HL-60/S4 (cell line): ENCODE data around the gene CFAP65.

Experiments used
- in situ Hi-C: fragments of 300-500 bp; cut with MboI; formaldehyde crosslinking; loops from 2 replicates; pipeline ENCODE4 v1.14.3; 2022; ENCODE audit warnings: low sequenced_read_pairs

The CFAP65 gene, protein sequence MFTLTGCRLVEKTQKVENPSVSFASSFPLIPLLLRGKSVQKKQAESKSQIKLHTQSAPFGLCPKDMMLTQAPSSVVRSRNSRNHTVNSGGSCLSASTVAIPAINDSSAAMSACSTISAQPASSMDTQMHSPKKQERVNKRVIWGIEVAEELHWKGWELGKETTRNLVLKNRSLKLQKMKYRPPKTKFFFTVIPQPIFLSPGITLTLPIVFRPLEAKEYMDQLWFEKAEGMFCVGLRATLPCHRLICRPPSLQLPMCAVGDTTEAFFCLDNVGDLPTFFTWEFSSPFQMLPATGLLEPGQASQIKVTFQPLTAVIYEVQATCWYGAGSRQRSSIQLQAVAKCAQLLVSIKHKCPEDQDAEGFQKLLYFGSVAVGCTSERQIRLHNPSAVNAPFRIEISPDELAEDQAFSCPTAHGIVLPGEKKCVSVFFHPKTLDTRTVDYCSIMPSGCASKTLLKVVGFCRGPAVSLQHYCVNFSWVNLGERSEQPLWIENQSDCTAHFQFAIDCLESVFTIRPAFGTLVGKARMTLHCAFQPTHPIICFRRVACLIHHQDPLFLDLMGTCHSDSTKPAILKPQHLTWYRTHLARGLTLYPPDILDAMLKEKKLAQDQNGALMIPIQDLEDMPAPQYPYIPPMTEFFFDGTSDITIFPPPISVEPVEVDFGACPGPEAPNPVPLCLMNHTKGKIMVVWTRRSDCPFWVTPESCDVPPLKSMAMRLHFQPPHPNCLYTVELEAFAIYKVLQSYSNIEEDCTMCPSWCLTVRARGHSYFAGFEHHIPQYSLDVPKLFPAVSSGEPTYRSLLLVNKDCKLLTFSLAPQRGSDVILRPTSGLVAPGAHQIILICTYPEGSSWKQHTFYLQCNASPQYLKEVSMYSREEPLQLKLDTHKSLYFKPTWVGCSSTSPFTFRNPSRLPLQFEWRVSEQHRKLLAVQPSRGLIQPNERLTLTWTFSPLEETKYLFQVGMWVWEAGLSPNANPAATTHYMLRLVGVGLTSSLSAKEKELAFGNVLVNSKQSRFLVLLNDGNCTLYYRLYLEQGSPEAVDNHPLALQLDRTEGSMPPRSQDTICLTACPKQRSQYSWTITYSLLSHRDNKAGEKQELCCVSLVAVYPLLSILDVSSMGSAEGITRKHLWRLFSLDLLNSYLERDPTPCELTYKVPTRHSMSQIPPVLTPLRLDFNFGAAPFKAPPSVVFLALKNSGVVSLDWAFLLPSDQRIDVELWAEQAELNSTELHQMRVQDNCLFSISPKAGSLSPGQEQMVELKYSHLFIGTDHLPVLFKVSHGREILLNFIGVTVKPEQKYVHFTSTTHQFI (N-terminal part only)

DNA sequence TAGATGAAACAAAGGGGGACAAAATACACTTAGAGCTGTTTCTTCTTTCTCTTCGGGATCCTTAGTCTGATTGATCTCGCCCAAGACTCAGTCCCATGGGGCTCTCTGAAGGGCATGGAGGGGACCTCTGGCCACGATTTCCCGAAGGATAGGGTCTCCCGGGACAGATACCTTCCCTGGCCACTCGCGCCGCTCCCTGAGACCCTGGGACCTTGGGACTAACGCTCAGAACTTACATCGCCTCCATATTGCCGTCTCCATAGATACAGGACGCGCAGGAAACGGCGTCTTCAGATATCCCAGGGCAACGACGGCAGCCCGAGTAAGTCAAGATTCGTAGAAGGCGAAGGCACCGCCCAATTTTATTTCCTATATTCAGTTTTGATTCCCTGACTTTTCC is at the start of gene CFAP65:
CFAP65 (minus strand) TSS at position 265 of the 400 bp plus-strand sequence. CDS start 2,468 bp downstream, outside the sequence.
- in situ Hi-C loops, result no loop called here

DNA sequence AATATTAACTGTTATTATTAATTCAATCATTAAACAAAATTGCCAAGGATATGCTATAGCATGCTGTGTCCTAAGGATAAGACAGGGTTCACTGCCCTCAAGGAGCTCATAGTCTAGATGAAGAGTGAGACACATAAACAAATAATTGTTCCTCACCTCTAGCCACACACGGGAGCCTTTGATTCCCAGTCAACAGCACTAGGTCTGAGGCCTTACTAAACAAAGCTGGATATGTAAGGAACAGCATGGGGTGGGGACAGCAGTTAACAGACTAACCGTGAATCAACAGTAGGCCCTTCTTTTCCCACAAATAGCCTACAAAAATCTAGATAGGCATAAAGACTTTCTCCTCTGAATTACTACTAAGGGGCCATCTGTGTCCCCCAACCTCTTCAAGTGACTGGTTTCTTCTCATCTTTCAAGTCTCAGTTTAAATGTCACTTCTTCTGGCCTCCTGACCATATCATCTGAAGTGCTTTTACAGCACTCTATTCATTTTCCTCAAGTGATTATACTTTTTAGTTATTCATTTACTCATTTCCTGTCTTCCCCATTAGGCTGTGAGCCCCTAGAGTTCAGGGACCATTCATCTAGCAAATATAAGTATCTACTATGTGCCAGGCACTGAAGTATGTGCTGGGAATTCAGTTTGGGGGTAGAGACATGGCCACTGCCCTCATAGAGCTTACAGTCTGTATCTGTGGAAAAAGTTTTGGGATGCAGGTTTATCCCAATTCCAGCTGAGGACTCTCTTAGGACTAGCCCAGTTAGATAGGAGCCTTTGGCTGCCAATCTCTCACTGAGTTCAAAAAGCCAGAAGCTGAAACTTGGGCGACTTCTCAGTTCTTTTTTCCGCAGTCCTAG is 49.4 kb upstream of the CFAP65 start:
- in situ Hi-C loops, result no loop called here

DNA sequence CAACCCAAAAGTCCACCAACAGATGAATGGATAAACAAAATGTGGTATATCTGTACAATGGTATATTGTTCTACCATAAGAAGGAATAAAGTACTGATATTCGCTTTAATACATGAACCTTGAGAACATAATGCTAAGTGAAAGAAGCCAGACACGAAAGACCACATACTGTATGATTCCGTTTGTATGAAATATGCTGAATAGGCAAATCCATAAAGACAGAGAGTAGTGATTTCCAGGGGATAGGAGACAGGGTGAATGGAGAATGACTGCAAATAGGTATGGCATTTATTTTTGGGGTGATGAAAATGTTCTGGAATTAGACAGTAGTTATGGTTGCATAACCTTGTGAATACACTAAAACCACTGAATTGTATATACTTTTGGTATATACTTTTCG is 48.0 kb upstream of the CFAP65 start:
- in situ Hi-C loops, result no loop called here

DNA sequence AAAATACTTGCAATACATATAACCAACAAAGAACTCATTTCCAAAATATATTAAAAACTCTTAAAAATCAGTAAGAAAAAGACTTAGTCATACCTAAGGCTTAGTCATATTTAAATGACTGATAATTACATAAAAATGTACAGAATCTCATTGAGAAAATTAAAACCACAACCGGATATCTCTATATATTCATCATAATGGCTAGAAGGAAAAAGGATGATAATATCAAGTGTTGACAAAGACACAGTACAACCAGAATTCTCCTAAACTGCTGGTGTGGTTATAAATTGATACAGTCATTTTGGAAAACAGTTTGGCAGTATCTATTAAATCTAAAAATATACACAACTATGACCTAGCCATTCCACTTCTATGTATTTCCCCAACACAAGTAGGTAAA is 46.5 kb upstream of the CFAP65 start:
- in situ Hi-C loops, result no loop called here

DNA sequence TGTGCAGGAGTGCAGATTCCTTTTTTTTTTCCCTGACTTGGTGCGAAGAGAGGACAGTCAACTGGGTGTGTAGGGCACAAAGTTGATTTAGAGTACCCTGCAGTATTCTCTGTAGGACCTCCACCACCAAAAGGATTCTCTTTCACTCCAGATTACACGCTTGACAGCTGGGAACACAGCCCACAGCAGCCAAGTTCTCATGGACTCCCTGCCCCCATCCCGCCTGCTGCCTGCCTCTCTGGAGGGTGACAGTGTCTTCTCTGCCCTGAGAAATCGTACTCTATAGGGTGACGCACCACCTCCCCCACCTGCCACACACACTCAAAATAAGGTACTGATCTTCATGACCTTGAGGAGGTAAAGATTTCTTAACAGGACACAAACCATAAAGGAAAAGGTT is 46.0 kb upstream of the CFAP65 start:
- in situ Hi-C loops, result no loop called here

DNA sequence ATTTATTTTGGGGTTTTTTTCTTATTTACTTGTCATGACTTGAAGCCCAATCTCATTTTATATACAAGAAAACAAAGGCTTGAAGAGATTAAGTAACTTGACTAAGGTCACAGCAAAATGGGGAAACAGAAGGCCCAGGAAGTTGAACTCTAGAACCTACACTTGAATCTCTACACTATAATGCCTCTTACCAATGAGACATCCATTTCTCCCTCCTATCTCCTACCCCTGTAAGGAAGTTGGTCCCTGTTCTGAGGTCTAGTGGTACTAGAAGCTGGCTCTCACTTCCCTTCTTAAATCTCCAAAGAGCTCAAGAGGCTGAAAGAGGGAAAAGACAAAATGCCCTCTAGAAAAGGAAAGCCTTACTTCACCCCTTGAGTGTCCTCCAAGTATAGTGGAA is 44.9 kb upstream of the CFAP65 start:
- in situ Hi-C loops, result no loop called here

DNA sequence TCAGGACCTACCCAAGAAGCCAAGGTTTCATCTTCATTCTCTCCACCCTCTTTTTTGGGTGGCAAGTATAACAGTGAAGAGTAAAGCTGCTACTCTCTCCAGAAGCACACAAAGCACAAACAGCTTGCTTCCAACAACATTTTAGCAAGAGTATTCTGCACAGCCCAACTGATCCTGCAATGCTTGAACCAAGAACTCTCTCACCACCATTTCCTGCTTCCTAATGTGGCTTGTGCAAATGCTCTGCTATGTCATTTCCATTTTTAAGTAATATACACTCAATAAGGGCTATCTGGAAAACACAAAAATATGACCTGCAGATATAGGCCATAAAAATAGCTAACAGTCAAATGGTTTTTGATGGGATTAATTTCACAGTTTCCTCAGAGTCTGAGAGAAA is 43.5 kb upstream of the CFAP65 start:
- in situ Hi-C loops, result no loop called here

DNA sequence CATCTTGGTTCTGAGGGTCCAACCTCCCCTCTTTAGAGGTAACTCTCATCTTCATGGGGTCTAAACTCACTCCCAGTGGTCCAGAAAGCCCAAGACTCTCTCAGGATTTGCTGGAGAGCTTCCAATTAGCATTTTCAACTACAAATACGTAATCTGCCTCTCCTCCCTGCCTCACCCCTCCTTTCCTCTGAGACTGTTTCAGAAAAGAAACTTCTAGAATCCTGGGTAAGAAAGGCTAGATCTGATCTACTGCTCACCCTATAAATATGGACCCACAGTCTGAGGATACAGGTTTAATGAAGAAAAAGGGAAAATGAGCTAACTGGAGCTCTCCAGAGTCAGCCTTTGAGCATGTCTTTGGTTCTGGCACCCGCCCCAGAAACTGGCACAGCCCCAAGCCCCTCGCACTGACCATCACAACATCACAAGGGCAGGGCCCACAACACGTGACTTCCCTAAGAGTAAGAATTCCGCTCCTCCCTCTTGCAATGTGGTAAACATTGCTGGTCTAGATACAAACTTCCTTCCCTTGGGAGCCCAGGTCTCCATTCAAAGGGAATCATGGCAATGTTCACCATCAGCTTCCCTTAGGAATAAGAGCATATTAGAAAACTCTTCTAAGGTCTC is 41.1 kb upstream of the CFAP65 start:
- in situ Hi-C loops, result no loop called here

DNA sequence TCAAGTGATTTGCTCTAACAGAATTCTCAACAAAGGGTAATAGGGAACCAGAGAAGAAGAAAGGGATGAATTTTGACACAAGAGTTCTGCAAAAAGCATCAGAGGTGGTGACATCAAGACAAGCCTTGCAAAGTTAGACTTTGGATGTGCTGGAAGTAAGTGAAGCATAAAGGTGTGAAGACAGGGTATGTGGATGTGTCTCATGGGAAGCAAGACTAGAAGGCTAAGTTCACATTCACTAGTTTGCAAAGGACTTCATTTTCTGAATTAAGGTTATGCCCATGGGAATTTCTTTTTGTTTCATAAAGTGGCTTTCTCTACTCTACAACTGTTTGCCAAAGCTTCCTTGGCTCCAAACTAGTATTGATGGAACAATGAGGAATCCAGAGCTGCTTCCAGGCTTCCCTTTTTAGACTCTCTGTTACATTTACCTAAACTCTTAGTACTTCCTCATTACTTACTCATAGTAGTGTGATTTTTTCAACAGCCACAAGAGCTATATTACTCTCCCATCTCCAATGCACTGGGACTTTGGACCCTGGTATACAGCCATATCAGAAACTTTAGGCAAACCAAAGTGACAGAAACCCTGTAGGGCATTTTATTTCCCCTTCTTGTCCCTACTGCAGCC is 40.5 kb upstream of the CFAP65 start:
- in situ Hi-C loops, result no loop called here

DNA sequence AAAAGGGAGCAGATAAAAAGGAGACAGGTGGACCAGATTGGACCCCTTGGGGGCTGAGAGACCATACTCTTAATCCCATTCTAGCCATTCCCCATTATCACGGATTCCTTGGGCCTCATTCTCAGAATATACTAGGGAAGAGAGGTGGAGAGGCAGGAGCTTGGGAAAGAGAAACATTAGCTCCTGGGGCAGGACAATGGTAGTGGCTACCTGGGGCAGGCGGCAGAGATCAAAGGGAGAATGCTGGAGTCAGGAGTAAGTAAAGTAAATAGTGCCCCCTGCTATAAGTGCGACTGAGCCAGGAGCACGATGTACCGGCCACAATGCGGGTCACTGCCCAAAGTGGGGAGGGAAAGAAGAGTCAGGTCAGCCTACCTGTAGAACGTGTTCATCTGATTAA is 39.8 kb upstream of the CFAP65 start:
- in situ Hi-C loops, result no loop called here

DNA sequence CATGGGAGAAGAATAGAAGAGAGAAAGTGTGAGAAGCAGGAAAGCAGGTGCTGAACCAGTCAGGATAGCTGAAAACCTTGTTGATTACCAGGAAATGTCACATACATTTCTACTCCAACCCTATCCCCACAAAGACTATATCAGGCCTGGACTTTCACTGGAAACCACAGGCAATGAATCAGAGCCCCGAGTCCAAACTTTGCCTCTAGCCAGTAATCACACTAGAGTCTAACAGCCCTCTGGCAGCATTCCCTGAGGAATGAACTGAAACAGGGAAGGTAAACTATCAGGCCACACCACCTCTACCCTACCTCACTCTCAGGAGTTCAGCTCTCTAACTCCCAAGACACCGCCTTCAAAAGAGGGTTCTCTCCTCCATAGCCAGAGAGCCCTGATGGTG is 38.1 kb upstream of the CFAP65 start:
- in situ Hi-C loops, result no loop called here

DNA sequence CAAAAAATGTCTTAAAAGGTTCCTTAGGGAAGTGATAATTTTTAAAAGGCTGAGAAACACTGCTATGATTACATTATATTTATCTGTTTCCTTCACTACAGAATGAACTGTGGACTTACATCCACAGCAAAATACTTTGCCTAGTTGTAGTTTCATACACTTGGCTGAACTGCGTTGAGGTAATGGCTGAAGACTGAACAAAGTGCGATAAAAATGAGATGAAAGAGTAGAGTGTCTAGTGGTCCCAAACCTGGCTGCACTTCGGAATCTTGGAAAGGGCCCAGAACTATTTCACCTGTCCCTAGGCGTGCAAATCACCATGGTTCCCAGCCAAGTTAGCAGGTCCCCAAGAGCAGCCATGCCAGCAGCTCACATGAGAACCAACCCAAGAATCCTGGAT is 37.6 kb upstream of the CFAP65 start:
- in situ Hi-C loops, result no loop called here

DNA sequence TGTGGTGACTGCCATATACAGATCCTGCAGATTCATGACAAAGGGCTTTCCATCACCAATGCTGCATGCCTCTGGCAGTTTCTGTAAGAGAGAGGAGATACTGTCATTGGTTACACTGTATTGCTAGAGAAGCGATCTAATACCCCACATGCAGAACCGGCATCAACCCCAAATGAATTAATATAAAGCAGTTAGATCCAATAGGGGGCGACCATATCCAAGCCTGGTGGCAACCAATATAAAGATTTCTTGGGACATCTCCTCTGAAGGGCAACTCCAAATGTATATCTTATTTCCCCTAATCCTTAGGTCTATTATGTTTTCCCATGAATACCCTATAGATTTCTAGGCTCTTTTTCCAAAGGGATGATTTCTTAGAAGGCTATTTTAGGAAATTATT is 36.8 kb upstream of the CFAP65 start:
- in situ Hi-C loops, result no loop called here

DNA sequence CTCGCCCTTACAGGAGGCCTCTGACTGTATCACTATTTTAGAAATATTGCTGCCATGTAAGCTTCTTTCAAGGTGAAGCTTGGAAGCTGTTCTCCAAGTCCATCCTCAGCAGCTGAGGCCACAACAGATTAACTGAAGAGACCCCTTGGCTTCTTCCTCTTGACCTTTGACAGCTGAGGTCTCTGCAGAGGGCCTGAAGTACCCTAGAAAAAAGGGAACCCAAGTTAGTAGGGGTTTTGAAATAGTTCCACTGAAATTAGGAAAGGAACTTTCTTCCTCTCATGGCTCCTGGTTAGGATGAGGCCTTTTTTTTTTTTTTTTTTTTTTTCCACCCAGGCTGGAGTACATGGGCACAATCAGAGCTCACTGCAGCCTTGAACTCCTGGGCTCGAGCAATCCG is 34.9 kb upstream of the CFAP65 start:
- in situ Hi-C loops, result no loop called here

DNA sequence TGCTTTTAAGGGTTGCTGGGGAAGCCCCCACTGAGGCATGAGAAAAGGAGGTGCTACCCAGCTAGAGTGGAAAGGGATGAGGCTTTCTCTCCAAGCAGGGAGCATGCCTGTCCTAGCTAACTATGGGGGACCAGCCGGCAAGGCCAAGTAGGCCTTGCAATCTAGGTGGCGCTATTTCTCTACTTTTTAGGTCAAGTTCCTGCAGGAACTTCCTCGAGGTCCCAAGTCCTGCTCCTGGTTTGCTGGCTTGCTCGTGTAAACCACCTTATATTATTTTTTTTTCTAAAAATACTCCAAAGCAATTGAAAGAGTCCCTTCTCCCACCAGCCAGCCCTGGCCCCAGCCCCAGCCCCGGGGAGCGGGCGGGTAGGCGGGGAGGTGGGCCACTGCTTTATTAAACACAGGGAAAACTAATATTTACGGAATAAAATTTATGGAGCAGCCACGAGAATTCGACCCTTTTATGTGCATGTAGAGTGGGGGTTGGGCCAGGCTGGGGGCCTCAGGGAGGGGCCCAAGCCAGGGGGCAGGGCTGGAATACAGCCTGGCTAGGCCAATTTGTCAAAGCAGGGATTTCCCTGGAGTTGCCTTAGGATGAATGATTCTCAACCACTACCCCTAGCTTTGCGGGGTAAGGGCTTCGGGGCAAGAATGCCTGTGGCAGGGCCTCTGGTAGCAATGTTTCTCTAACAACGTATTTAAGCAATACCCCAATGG is 32.3 kb upstream of the CFAP65 start:
- in situ Hi-C loops, result loop anchor here (5.0 kb wide), 1 partner anchor 39 kb away; no protein-coding TSS in a partner anchor

DNA sequence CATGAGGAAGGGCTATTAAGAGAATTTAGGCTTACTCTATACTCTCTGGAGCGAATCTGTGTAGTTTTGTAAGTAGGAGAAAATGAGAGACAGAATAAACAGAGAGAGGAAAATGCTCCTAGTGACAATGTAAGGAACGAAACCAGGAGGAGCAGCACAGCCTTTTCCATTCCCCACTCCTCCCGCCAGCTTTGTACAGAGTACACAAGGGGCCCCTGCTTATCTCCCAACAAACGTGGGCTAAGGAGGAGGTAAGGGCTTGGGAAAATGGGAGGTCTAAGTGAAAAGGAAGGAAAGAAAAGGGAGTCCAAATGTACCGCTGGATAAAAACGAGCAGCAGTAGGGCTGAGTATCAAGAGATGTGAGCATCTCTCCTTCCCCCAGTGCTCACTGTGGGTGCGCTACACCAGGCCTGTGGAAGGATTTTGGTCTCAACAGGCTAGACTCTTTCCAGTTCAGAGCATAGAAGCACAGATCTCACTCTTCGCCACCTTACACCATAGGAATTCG is 31.5 kb upstream of the CFAP65 start:
- in situ Hi-C loops, result loop anchor here (5.0 kb wide), 1 partner anchor 40 kb away; no protein-coding TSS in a partner anchor

DNA sequence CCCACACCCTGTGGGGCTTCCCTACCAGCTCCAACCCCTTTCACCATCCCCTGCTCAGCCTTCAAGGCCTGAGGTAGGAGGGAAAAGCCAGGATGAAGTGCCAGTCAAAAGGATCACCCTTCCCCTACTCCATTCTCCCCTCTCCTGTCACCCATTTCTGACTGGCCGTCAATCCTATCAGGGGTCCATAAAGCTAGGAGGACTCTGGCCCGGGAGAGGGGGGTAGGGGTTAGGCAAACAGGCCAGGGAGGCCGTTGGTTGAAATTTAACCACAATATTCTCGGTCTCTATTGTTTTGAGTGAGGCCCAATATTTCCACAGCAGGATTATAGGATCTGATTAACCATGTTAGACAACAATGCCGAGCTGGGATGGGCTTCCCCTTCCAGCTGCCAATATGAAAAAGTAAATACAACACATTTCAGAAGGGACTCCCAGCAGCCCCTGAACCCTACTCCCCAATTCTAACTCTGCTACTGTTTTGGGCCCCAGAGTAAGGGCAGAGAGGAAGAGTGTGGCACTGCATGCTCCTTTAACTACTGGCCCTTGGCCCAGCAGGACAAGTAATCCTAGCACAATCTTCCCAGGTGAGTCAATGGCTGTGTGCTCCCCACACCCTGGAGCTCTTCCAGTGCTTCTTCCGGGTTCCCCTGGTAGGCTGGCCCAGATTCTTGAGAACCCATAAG is 30.0 kb upstream of the CFAP65 start:
- in situ Hi-C loops, result loop anchor here (5.0 kb wide), 1 partner anchor 41 kb away; no protein-coding TSS in a partner anchor

DNA sequence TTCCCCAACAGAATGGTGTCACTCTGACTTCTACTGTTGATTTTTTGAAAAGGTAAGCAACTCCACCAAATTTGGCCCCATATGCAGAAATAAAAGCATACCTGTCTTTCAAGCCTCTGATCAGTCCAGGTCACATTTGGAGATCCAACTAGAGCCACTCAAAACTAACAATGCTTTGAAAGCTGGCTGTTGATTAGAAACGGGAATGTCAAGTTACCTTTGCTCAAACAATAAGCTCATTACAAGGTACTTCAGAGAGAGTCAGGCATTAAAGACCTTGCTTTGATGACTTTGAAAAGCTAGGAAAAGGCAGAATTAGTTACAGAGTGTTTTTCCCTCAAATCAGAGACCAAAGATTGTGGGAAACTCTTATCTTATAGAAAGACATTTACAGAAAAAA is 24.2 kb upstream of the CFAP65 start:
- in situ Hi-C loops, result no loop called here
